GM12891 (cell line): ENCODE data around the gene CEP72.
"Not testable (repeated sequence)": the region's sequence is repeated elsewhere in the genome, so short reads cannot be mapped to it uniquely, and the experiment has no call there.

Experiments
- DNase-seq: peaks from one replicate; pipeline ENCODE4 v3.0.0; 2011; ENCODE audit warnings: low spot score; ENCODE audit not compliant: insufficient read length
- FAIRE-seq: peaks from 2 replicates; lab custom pipeline; 2011; peaks lifted over from hg19 to GRCh38; lab: Jason Lieb, UNC
- PAX5 ChIP-seq: IDR thresholded peaks from 2 replicates; pipeline ENCODE4 v1.6.1; 2011; ENCODE audit warnings: low read length, moderate library complexity, mild to moderate bottlenecking; ENCODE audit not compliant: insufficient read depth, severe bottlenecking
- POLR2A ChIP-seq: IDR thresholded peaks from 2 replicates; pipeline ENCODE4 v1.6.1; 2011; ENCODE audit warnings: low read depth, low read length, control low read depth
- POLR2AphosphoS5 ChIP-seq: IDR thresholded peaks from 2 replicates; pipeline ENCODE4 v1.6.1; 2011; ENCODE audit warnings: low read depth, low read length, control low read depth
- POU2F2 ChIP-seq: IDR thresholded peaks from 2 replicates; pipeline ENCODE4 v1.6.1; 2011; ENCODE audit warnings: low read depth, mild to moderate bottlenecking, control low read depth, low read length, moderate library complexity
- SPI1 ChIP-seq: IDR thresholded peaks from 2 replicates; pipeline ENCODE4 v1.6.1; 2011; ENCODE audit warnings: low read depth, low read length, control low read depth
- TAF1 ChIP-seq: IDR thresholded peaks from 2 replicates; pipeline ENCODE4 v1.6.1; 2011; ENCODE audit warnings: low read depth, low read length, control low read depth

CEP72 gene

GRCh38 chr5:673831-674629, 61.9 kb downstream of the CEP72 start:
- DNase-seq (no peak), FAIRE-seq (no peak)
- no peak for TF ChIP-seq POLR2A
- no peak for TF ChIP-seq TAF1
- TF ChIP-seq POU2F2 = no peak
- TF ChIP-seq POLR2AphosphoS5 = no peak
- no peak for TF ChIP-seq PAX5
- TF ChIP-seq SPI1 = no peak

DNA sequence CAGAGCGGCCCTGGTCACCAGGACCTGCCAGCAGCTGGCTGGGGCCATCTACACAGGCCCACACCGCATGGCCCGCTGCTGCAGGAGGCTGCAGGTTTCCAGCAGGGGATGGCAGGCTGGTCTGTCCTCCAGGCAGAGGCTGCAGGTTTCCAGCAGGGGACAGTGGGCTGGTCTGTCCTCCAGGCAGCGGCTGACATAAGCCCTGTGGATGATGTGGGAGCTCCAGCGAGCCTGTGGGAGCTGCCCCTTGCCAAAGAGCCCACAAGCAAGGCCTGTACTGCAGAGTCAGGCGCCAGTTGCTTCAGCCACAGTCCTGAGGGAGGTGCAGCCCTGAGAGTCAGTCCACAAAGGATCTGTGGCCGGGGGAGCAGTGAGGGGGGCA, 62.5 kb downstream of the CEP72 start:
- TF ChIP-seq POLR2A (no peak), TAF1 (no peak), SPI1 (no peak), PAX5 (no peak), POU2F2 (no peak), POLR2AphosphoS5 (no peak)
- FAIRE-seq = no peak

GRCh38 chr5:675111-675870, 63.2 kb downstream of the CEP72 start:
- DNase-seq = no peak
- FAIRE-seq = no peak
- TF ChIP-seq TAF1 (no peak), POLR2A (no peak), POU2F2 (no peak), POLR2AphosphoS5 (no peak), PAX5 (no peak), SPI1 (no peak)

More for the DNA sequence above, 62.5 kb downstream of the CEP72 start:
- DNase-seq = no peak

DNA sequence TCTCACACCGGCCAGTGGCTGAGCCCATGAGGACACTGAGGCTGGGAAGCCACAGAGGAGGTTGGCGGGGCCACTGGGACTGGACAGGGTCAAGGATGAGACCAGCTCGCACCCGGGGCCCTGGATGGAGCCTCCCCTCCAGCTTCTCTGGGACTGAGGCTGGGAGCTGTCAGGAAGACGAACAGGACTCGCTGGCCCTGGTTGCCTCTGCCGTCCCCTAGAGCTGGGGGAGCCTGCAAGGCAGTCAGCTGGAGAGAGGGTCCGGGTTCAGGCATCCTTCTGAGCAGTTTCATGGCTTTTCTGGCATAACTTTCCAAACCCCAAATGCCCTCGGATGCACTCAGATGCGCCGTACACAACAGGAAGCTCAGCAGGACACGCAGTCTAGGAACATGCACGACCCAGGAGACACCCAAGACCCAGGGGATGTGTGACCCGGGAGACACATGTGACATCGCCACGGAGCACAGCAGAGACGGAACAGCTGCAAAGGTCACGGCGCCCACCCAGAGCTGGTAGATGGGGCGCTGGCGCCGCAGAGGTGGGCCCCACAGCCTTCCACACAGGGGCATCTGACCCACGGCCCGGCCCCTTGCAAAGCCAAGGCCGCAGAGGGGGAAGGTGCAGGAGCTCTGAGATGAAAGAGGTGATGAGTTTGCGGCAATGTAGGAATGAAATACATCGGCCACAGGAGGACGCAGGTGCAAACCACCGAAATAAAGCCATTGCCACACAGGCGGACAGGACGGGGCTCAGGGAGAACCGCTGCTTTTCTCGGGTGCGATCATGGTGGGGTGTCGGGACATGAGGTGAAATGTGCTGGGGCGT, 63.9 kb downstream of the CEP72 start:
- TF ChIP-seq POLR2A = no peak
- no peak for TF ChIP-seq POU2F2
- TF ChIP-seq PAX5 = no peak
- TF ChIP-seq POLR2AphosphoS5 = no peak
- no peak for TF ChIP-seq SPI1
- no peak for TF ChIP-seq TAF1
- FAIRE-seq = no peak
- DNase-seq = no peak

DNA sequence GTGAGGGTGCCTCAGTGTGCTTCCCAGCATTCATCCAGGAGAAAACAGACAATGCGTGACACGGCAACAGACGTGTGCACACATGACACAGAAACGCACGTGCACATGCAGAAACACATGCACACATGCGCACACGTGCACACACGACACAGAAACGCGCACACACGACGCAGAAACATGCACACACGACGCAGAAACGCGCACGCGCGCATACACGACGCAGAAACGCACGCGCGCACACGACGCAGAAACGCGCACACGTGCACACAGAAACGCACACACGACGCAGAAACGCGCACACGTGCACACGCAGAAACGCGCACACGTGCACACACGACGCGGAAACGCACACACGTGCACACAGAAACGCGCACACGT, 64.5 kb downstream of the CEP72 start:
- peak; percentile 76 for FAIRE-seq
- TF ChIP-seq SPI1 = no peak
- no peak for TF ChIP-seq PAX5
- TF ChIP-seq TAF1 = no peak
- no peak for TF ChIP-seq POU2F2
- no peak for TF ChIP-seq POLR2AphosphoS5
- TF ChIP-seq POLR2A = no peak
- no peak for DNase-seq

GRCh38 chr5:677131-678101, 65.3 kb downstream of the CEP72 start:
- no peak for TF ChIP-seq PAX5
- TF ChIP-seq POLR2AphosphoS5 = no peak
- no peak for TF ChIP-seq TAF1
- no peak for TF ChIP-seq SPI1
- no peak for TF ChIP-seq POU2F2
- no peak for TF ChIP-seq POLR2A
- FAIRE-seq (peak; percentile 33), DNase-seq (no peak)

DNA sequence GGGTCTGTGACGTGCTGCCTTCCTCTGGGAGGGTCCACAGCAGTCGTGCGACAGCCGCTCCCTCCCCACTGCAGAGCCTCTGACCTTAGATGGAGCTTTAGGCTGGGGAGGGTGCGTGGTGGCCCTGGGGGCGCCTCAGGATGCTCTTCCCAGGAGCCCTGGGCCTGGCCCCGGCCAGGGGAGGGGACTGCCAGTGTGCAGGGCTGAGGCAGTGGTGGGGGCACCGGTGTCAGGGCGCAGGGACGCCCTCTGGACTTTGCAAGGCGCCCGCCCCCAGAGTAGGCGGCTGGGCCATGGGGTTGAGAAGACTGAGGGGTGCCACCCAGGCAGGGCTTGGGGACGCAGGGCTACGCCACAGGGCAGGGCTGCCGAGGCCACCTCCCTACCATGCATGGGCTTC, 66.4 kb downstream of the CEP72 start:
- FAIRE-seq, DNase-seq: not testable (repeated sequence)

GRCh38 chr5:679166-679895, 67.2 kb downstream of the CEP72 start:
- FAIRE-seq, DNase-seq: not testable (repeated sequence)

GRCh38 chr5:680118-680795, 68.1 kb downstream of the CEP72 start:
- FAIRE-seq, DNase-seq: not testable (repeated sequence)

DNA sequence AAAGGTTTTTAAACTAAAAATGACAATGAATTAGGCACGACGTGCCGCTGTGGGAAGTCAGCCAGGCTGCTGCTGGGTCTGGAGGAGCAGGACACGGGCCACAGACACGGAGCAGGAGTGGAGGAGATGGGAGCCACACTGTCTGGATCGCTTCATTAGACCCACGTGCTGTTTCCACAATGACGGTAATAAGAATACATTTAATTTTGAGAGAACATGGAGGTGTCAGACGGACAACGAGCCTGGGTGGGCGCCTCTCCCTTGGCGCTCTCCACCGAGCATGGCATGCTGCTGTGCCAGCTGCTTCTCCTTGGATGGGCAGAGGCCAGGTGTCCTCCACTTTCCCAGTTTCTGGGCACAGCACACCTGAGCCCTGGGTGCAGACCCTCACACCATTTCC, 68.7 kb downstream of the CEP72 start:
- FAIRE-seq, DNase-seq: not testable (repeated sequence)

- DNase-seq, FAIRE-seq: not testable (repeated sequence)
Observed at GRCh38 chr5:681317-682191, 69.4 kb downstream of the CEP72 start.

DNA sequence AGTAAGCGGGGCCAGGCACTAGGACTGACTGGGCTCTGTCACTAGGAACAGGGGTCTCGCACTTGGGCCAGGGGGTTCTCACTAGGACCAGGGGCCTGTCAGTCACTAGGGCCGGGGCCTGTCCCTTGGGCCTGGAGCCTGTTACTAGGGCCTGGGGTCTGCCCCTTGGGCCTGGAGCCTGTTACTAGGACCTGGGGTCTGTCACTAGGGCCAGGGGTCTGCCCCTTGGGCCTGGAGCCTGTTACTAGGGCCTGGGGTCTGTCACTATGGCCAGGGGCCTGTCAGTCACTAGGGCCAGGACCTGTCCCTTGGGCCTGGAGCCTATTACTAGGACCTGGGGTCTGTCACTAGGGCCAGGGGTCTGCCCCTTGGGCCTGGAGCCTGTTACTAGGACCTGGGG, 70.1 kb downstream of the CEP72 start:
- not testable (repeated sequence) for FAIRE-seq, DNase-seq
